GM12878 (cell line): ENCODE measurements around the gene YWHAH. TPM values are rescaled to one million over a fixed set of nuclear protein-coding genes. Genes with fewer than 3 reads are reported as not detected.

Experiments
- ATAC-seq: fragments of 200-7000 bp; cut with Tn5 transposase; 3 replicates; pipeline ENCODE4 v1.9.1; 2020; ENCODE audit warnings: mild to moderate bottlenecking, moderate library complexity
- BruUV-seq: library from RNA; stranded (reverse); fragments of 400-500 nt; replicated peaks from 2 replicates; lab custom pipeline; 2021; lab: Mats Ljungman, UMichigan
- CTCF ChIA-PET: fragments of 300-600 bp; sonication (Branson Sonifier 250); formaldehyde crosslinking; extraction: SDS; loops from one replicate; lab custom pipeline; 2021; ENCODE audit warnings: inconsistent platforms; lab: Yijun Ruan, JAX
- POLR2A ChIA-PET: fragments of 350-600 bp; formaldehyde crosslinking; extraction: SDS; loops from one replicate; lab custom pipeline; 2021; ENCODE audit warnings: inconsistent platforms; lab: Charles Lee
- RAD21 ChIA-PET: fragments of 300-600 bp; sonication (Branson Sonifier 250); formaldehyde crosslinking; loops from one replicate; lab custom pipeline; 2023; ENCODE audit warnings: antibody characterized with exemption; ENCODE audit not compliant: unreplicated experiment; lab: Charles Lee
- SMC1A ChIA-PET: fragments of 300-600 bp; sonication (Branson Sonifier 250); formaldehyde crosslinking; loops from one replicate; lab custom pipeline; 2023; ENCODE audit not compliant: unreplicated experiment, uncharacterized antibody; lab: Charles Lee
- DNase-seq: peaks from one replicate; pipeline ENCODE4 v3.0.0-alpha.2; 2011; ENCODE audit warnings: low read depth, low spot score
- FAIRE-seq: peaks from 3 replicates; lab custom pipeline; 2011; peaks lifted over from hg19 to GRCh38; lab: Jason Lieb, UNC
- H2AFZ ChIP-seq: 2 replicates; pipeline ENCODE4 v1.6.0; 2011; ENCODE audit warnings: low read depth, low read length, control low read depth; ENCODE audit not compliant: control insufficient read depth
- H3K27ac ChIP-seq: 2 replicates; pipeline ENCODE4 v1.5.1; 2011; ENCODE audit warnings: control low read depth; ENCODE audit not compliant: control insufficient read depth, insufficient read depth
- H3K27me3 ChIP-seq, 2 experiments: replicated peaks in 1 of 2; 2 replicates each; pipeline versions ENCODE4 v1.6.0 to v1.6.1; 2011; ENCODE audit warnings: low read length in 1 of 2; ENCODE audit not compliant: control insufficient read depth in 2 of 2, insufficient read depth in 2 of 2
- H3K36me3 ChIP-seq, 2 experiments: 2 replicates each; pipeline ENCODE4 v1.5.1; 2011; ENCODE audit warnings: low read length in 1 of 2; ENCODE audit not compliant: control insufficient read depth in 2 of 2, insufficient read depth in 2 of 2
- H3K4me1 ChIP-seq: 2 replicates; pipeline ENCODE4 v1.6.1; 2011; ENCODE audit warnings: mild to moderate bottlenecking, low read length, moderate library complexity, mixed read lengths; ENCODE audit not compliant: control insufficient read depth, insufficient read depth
- H3K4me2 ChIP-seq: 2 replicates; pipeline ENCODE4 v1.6.0; 2011; ENCODE audit warnings: control low read depth; ENCODE audit not compliant: control insufficient read depth, insufficient read depth
- H3K4me3 ChIP-seq: fragments of 200-600 bp; sonication (generic); 2 replicates; pipeline ENCODE4 v1.5.1; 2016
- H3K79me2 ChIP-seq: 2 replicates; pipeline ENCODE4 v1.6.0; 2011; ENCODE audit warnings: low read length; ENCODE audit not compliant: control insufficient read depth, insufficient read depth
- H3K9ac ChIP-seq: 2 replicates; pipeline ENCODE4 v1.8.0; 2011; ENCODE audit warnings: low read length, control low read depth, mixed read lengths; ENCODE audit not compliant: control insufficient read depth, insufficient read depth
- H3K9me3 ChIP-seq: replicated peaks from 3 replicates; pipeline ENCODE4 v1.5.1; 2011; ENCODE audit warnings: mild to moderate bottlenecking, low read length; ENCODE audit not compliant: control insufficient read depth, insufficient read depth
- H4K20me1 ChIP-seq: 2 replicates; pipeline ENCODE4 v1.6.0; 2011; ENCODE audit not compliant: control insufficient read depth, insufficient read depth
- CBX5 ChIP-seq: sonication (generic); IDR thresholded peaks from 2 replicates; pipeline ENCODE4 v1.6.1; 2016; ENCODE audit warnings: low read depth, moderate library complexity, mild to moderate bottlenecking, inconsistent platforms
- ESRRA ChIP-seq: IDR thresholded peaks from 2 replicates; pipeline ENCODE4 v1.6.1; 2012; ENCODE audit warnings: mild to moderate bottlenecking, low read length, improper control_type of control experiment
- FOXM1 ChIP-seq: IDR thresholded peaks from 2 replicates; pipeline ENCODE4 v1.6.1; 2012; ENCODE audit warnings: low read depth, mild to moderate bottlenecking, inconsistent platforms, low read length, moderate library complexity
- IKZF2 ChIP-seq, 2 experiments: fragments of 450-650 bp; IDR thresholded peaks; 2 replicates each; pipeline ENCODE4 v1.6.1; 2017; ENCODE audit warnings: mild to moderate bottlenecking in 2 of 2, moderate library complexity in 2 of 2
- KLF5 ChIP-seq: fragments of 450-650 bp; IDR thresholded peaks from 2 replicates; pipeline ENCODE4 v1.6.1; 2014; ENCODE audit warnings: mild to moderate bottlenecking; ENCODE audit not compliant: partially characterized antibody
- MEF2B ChIP-seq: fragments of 450-650 bp; IDR thresholded peaks from 2 replicates; pipeline ENCODE4 v1.6.1; 2018; ENCODE audit warnings: mild to moderate bottlenecking, moderate library complexity; ENCODE audit not compliant: partially characterized antibody, poor library complexity, severe bottlenecking
- RELA ChIP-seq: fragments of 450-650 bp; IDR thresholded peaks from 2 replicates; pipeline ENCODE4 v1.8.0; 2014; ENCODE audit warnings: borderline replicate concordance; ENCODE audit not compliant: partially characterized antibody
- SIN3A ChIP-seq: IDR thresholded peaks from 2 replicates; pipeline ENCODE4 v1.6.1; 2012; ENCODE audit warnings: low read depth, low read length, improper control_type of control experiment
- SMARCA5 ChIP-seq: fragments of 450-650 bp; IDR thresholded peaks from 2 replicates; pipeline ENCODE4 v1.6.1; 2017; ENCODE audit warnings: mild to moderate bottlenecking
- SRF ChIP-seq, 2 experiments: IDR thresholded peaks; 2 replicates each; pipeline ENCODE4 v1.6.1; 2011; ENCODE audit warnings: low read depth in 2 of 2, low read length in 2 of 2, mild to moderate bottlenecking in 1 of 2, moderate library complexity in 1 of 2
- STAT1 ChIP-seq: fragments of 450-650 bp; conservative IDR thresholded peaks from 2 replicates; pipeline ENCODE4 v1.6.1; 2014; ENCODE audit warnings: antibody characterized with exemption, mild to moderate bottlenecking
- TAF1 ChIP-seq: IDR thresholded peaks from 2 replicates; pipeline ENCODE4 v1.6.1; 2011; ENCODE audit warnings: mild to moderate bottlenecking, low read depth, low read length, borderline replicate concordance
- WGBS: methylation state at CpG from one replicate; pipeline ENCODE4 v1.1.6; 2016; ENCODE audit warnings: low lambda C conversion rate; ENCODE audit not compliant: insufficient replicate concordance, insufficient coverage; ENCODE audit errors: missing lambda C conversion rate; 5-methylcytosine and 5-hydroxymethylcytosine counted together
- in situ Hi-C: fragments of 300-500 bp; cut with MboI; formaldehyde crosslinking; loops from 9 replicates; pipeline ENCODE4 v1.14.3; 2018; ENCODE audit warnings: mixed read lengths
- intact Hi-C: fragments of 100-400 bp; cut with micrococcal nuclease; formaldehyde crosslinking; loops from one replicate; pipeline ENCODE4 v1.14.2; 2022; ENCODE audit not compliant: unreplicated experiment
- polyA plus RNA-seq, 11 experiments: library from polyadenylated mRNA; depleted of rRNA in 4 of 11; unstranded in 6 of 11; stranded (reverse) in 5 of 11; fragments of >200 nt; fragmentation: Nextera tagmentation in 4 of 11; fragmentation: Illumina TruSeq in 1 of 11; extraction: Ambion mirVana in 4 of 11; extraction: Trizol in 1 of 11; gene quantifications; 1 replicate in 1 of 11; 2 replicates in 10 of 11; pipeline versions ENCODE4 v1.2.1 to v1.2.3, GENCODE V29; 2011 to 2016; ENCODE audit warnings: inconsistent platforms in 2 of 11, missing spikeins in 2 of 11, low read depth in 1 of 11
- total RNA-seq, 4 experiments: library from RNA; depleted of rRNA in 3 of 4; stranded (reverse); fragments of >200 nt in 3 of 4; fragmentation: Illumina TruSeq in 1 of 4; extraction: Trizol in 1 of 4; gene quantifications; 2 replicates each; pipeline versions ENCODE4 v1.2.1 to v1.2.3, GENCODE V29; 2013 to 2021
- TF ChIP-seq, protein P1 (sequence below): fragments of 450-650 bp; IDR thresholded peaks from 2 replicates; pipeline ENCODE4 v1.6.1; 2016; ENCODE audit warnings: mild to moderate bottlenecking
- TF ChIP-seq, protein P2 (sequence below), 3 experiments: IDR thresholded peaks in 2 of 3; conservative IDR thresholded peaks in 1 of 3; 2 replicates each; pipeline ENCODE4 v1.5.1; 2011; ENCODE audit warnings: low read depth in 3 of 3, low read length in 3 of 3, mild to moderate bottlenecking in 3 of 3, control low read depth in 2 of 3, moderate library complexity in 2 of 3, inconsistent platforms in 1 of 3, mixed read lengths in 1 of 3; ENCODE audit not compliant: control insufficient read depth in 2 of 3, insufficient read depth in 1 of 3; ENCODE audit errors: extremely low read depth in 1 of 3
- TF ChIP-seq, protein P3 (sequence below): IDR thresholded peaks from 2 replicates; pipeline ENCODE4 v1.6.1; 2011; ENCODE audit warnings: mild to moderate bottlenecking, low read depth, low read length, moderate library complexity; ENCODE audit not compliant: insufficient replicate concordance
- TF ChIP-seq, protein P4 (sequence below): IDR thresholded peaks from 2 replicates; pipeline ENCODE4 v1.6.1; 2012; ENCODE audit warnings: low read length, inconsistent platforms

YWHAH gene
- total and polyA plus RNA-seq, 10 of the 15 experiments (the other 5 are each of a cell fraction or from before 2014, with no cell fraction given): 34.2 to 197 (median 115) TPM

DNA sequence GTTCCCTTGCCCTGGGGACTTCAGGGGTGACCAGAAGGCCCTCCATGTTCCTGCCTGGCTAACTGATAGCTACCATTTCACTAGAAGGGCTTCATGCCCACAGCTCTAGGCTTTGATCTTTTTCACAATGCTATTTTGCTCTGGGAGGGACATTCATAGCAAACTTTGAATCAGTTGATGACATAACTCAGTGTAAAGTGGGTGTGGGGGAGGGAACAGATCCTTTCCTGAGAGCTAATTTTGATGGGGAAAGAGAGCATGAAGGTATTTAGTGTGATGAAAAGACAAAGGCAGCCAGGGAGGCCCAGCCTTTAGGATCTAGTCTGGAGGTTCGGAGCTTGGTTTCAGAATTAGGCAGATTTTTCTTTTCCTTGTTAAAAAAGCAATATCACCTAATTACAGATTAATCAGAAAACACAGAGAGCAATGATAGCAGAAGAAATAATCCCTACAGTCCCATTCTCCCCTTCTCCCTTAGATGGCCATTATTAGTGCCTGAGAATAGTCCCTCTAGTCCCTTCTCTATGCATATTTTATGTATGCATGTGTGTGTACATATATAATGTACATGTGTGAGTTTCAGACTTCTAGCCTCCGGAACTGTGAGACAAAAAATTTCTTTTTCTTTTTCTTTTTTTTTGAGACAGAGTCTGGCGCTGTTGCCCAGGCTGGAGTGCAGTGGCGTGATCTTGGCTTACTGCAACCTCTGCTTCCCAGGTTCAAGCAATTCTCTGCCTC is 46.9 kb downstream of the YWHAH start:
- no peak for DNase-seq
- no peak for ATAC-seq
- ChIA-PET RAD21 (no interaction called here), SMC1A (interaction anchor here (1.4 kb wide), 1 partner anchor 14 kb away, joined by 3 read pairs; no protein-coding TSS in a partner anchor), CTCF (interaction anchor here (0.9 kb wide), 2 partner anchors 13 to 90 kb away, joined by 3 to 4 read pairs; no protein-coding TSS in a partner anchor), POLR2A (no interaction called here)
- H3K27me3 ChIP-seq: no peaks in the 10 kb centered on the region; a peak in 2 of 4 replicates
- intact Hi-C loops (no loop called here), in situ Hi-C loops (no loop called here)
- H4K20me1 ChIP-seq: no peaks in the 10 kb centered on the region
- H3K4me1 ChIP-seq: no peaks in the 10 kb centered on the region
- no TSS peak for BruUV-seq
- no peaks in the 10 kb centered on the region for H3K9me3 ChIP-seq
- no peak overlapping the region for H3K9ac ChIP-seq
- no peak overlapping the region for H3K4me2 ChIP-seq
- H3K27ac ChIP-seq: no peak overlapping the region
- WGBS: 68% methylated on average over 4 of the region's 4 CpGs
- H3K36me3 ChIP-seq: no peaks in the 10 kb centered on the region
- TF ChIP-seq, protein P1, sequence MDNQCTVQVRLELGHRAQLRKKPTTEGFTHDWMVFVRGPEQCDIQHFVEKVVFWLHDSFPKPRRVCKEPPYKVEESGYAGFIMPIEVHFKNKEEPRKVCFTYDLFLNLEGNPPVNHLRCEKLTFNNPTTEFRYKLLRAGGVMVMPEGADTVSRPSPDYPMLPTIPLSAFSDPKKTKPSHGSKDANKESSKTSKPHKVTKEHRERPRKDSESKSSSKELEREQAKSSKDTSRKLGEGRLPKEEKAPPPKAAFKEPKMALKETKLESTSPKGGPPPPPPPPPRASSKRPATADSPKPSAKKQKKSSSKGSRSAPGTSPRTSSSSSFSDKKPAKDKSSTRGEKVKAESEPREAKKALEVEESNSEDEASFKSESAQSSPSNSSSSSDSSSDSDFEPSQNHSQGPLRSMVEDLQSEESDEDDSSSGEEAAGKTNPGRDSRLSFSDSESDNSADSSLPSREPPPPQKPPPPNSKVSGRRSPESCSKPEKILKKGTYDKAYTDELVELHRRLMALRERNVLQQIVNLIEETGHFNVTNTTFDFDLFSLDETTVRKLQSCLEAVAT: no peak
- no peak for TF ChIP-seq CBX5
- TF ChIP-seq, protein P2, sequence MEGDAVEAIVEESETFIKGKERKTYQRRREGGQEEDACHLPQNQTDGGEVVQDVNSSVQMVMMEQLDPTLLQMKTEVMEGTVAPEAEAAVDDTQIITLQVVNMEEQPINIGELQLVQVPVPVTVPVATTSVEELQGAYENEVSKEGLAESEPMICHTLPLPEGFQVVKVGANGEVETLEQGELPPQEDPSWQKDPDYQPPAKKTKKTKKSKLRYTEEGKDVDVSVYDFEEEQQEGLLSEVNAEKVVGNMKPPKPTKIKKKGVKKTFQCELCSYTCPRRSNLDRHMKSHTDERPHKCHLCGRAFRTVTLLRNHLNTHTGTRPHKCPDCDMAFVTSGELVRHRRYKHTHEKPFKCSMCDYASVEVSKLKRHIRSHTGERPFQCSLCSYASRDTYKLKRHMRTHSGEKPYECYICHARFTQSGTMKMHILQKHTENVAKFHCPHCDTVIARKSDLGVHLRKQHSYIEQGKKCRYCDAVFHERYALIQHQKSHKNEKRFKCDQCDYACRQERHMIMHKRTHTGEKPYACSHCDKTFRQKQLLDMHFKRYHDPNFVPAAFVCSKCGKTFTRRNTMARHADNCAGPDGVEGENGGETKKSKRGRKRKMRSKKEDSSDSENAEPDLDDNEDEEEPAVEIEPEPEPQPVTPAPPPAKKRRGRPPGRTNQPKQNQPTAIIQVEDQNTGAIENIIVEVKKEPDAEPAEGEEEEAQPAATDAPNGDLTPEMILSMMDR (IDR thresholded peaks at IDR 0.05 in 2 of 3, conservative IDR thresholded peaks at IDR 0.05 in 1 of 3; ENCODE audit: control insufficient read depth in 2 of 3, extremely low read depth in 1 of 3, insufficient read depth in 1 of 3, low read depth in 3 of 3, low read length in 3 of 3): no peak
- TF ChIP-seq SRF (IDR thresholded peaks at IDR 0.05; ENCODE audit: low read depth in 2 of 2, low read length in 2 of 2): no peak
- TF ChIP-seq STAT1: no peak
- TF ChIP-seq TAF1: no peak
- no peak for TF ChIP-seq KLF5
- TF ChIP-seq MEF2B: no peak
- no peak for TF ChIP-seq RELA
- TF ChIP-seq SIN3A: no peak
- TF ChIP-seq, protein P3, sequence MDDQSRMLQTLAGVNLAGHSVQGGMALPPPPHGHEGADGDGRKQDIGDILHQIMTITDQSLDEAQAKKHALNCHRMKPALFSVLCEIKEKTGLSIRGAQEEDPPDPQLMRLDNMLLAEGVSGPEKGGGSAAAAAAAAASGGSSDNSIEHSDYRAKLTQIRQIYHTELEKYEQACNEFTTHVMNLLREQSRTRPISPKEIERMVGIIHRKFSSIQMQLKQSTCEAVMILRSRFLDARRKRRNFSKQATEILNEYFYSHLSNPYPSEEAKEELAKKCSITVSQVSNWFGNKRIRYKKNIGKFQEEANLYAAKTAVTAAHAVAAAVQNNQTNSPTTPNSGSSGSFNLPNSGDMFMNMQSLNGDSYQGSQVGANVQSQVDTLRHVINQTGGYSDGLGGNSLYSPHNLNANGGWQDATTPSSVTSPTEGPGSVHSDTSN: no peak
- no peak for TF ChIP-seq SMARCA5
- no peak for TF ChIP-seq ESRRA
- TF ChIP-seq FOXM1: no peak
- TF ChIP-seq, protein P4, sequence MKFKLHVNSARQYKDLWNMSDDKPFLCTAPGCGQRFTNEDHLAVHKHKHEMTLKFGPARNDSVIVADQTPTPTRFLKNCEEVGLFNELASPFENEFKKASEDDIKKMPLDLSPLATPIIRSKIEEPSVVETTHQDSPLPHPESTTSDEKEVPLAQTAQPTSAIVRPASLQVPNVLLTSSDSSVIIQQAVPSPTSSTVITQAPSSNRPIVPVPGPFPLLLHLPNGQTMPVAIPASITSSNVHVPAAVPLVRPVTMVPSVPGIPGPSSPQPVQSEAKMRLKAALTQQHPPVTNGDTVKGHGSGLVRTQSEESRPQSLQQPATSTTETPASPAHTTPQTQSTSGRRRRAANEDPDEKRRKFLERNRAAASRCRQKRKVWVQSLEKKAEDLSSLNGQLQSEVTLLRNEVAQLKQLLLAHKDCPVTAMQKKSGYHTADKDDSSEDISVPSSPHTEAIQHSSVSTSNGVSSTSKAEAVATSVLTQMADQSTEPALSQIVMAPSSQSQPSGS: no peak
- TF ChIP-seq IKZF2 (IDR thresholded peaks at IDR 0.05): no peak
- no peak for FAIRE-seq
- no peak overlapping the region for H2AFZ ChIP-seq
- no peaks in the 10 kb centered on the region for H3K79me2 ChIP-seq
- H3K4me3 ChIP-seq: no peak overlapping the region
